Left ventricle myocardium inferior (tissue), 1 donor: ENCODE data around the gene APBA3. TPM values are rescaled to one million over a fixed set of nuclear protein-coding genes. Genes with fewer than 3 reads are reported as not detected.

ENCODE experiments used
- DNase-seq: peaks from one replicate; pipeline ENCODE4 v3.0.0-alpha.2; 2020
- H3K27ac ChIP-seq: fragments of 200-600 bp; replicated peaks from 2 replicates; pipeline ENCODE4 v1.8.0; 2021
- H3K27me3 ChIP-seq: fragments of 200-600 bp; 2 replicates; pipeline ENCODE4 v1.8.0; 2021; ENCODE audit warnings: low read depth
- H3K36me3 ChIP-seq: fragments of 200-600 bp; 2 replicates; pipeline ENCODE4 v1.8.0; 2021
- H3K4me1 ChIP-seq: fragments of 200-600 bp; 2 replicates; pipeline ENCODE4 v1.8.0; 2021
- H3K4me3 ChIP-seq: fragments of 200-600 bp; 2 replicates; pipeline ENCODE4 v1.8.0; 2021; ENCODE audit warnings: mild to moderate bottlenecking, moderate library complexity
- H3K9me3 ChIP-seq: fragments of 200-600 bp; replicated peaks from 2 replicates; pipeline ENCODE4 v1.8.0; 2021
- CTCF ChIP-seq: fragments of 200-600 bp; IDR thresholded peaks from 2 replicates; pipeline ENCODE4 v1.8.0; 2021; ENCODE audit warnings: antibody characterized with exemption, mild to moderate bottlenecking, borderline replicate concordance
- intact Hi-C: fragments of 100-400 bp; cut with micrococcal nuclease; formaldehyde crosslinking; loops from one replicate; pipeline ENCODE4 v1.11.0; 2022
- total RNA-seq: library from RNA; stranded (reverse); fragmentation: NEBNext Ultra II Directional; extraction: Animal tissue kit (Norgen Biotek cat#: 25700); gene quantifications from one replicate; pipeline ENCODE4 v1.2.1, GENCODE V29; 2021
- donor health status: DM: no; HTN: yes; CAD: no; lungs with severe emphysema.

APBA3 gene
- total RNA-seq, 1 donor from 2014 or later: 14.2 TPM

- peaks cover 25% of the 10 kb centered on the region for H3K9me3 ChIP-seq
- DNase-seq: no peak
- peaks cover 8% of the 10 kb centered on the region for H3K4me1 ChIP-seq
- H3K27me3 ChIP-seq: peaks cover 65% of the 10 kb centered on the region
- no peak overlapping the region for H3K27ac ChIP-seq
- no peak for TF ChIP-seq CTCF
- H3K36me3 ChIP-seq: no peaks in the 10 kb centered on the region
- no peak overlapping the region for H3K4me3 ChIP-seq
- intact Hi-C loops: no loop called here
These were observed 21.4 kb upstream of the APBA3 start for GRCh38 chr19:3782903-3783302.

GRCh38 chr19:3782330-3782729, 20.8 kb upstream of the APBA3 start:
- Histone ChIP-seq H3K27ac (no peak overlapping the region), H3K4me3 (no peak overlapping the region), H3K27me3 (peaks cover 60% of the 10 kb centered on the region), H3K9me3 (peaks cover 25% of the 10 kb centered on the region), H3K4me1 (peaks cover 8% of the 10 kb centered on the region), H3K36me3 (no peaks in the 10 kb centered on the region)
- DNase-seq: no peak
- intact Hi-C loops: no loop called here
- TF ChIP-seq CTCF: no peak

- intact Hi-C loops: no loop called here
- Histone ChIP-seq H3K27me3 (peaks cover 52% of the 10 kb centered on the region), H3K4me1 (peaks cover 8% of the 10 kb centered on the region), H3K27ac (no peak overlapping the region), H3K9me3 (peaks cover 25% of the 10 kb centered on the region), H3K4me3 (no peak overlapping the region), H3K36me3 (no peaks in the 10 kb centered on the region)
- no peak for TF ChIP-seq CTCF
- DNase-seq: no peak
These were observed 20.1 kb upstream of the APBA3 start for GRCh38 chr19:3781603-3782002.

- no peak for TF ChIP-seq CTCF
- peaks cover 25% of the 10 kb centered on the region for H3K9me3 ChIP-seq
- H3K27me3 ChIP-seq: peaks cover 45% of the 10 kb centered on the region
- no peaks in the 10 kb centered on the region for H3K36me3 ChIP-seq
- intact Hi-C loops: no loop called here
- H3K27ac ChIP-seq: no peak overlapping the region
- H3K4me1 ChIP-seq: peaks cover 5% of the 10 kb centered on the region
- DNase-seq: no peak
- no peak overlapping the region for H3K4me3 ChIP-seq
These were observed 19.4 kb upstream of the APBA3 start for GRCh38 chr19:3780786-3781304.

GRCh38 chr19:3778899-3779723, 17.6 kb upstream of the APBA3 start:
- DNase-seq: no peak
- no peak for TF ChIP-seq CTCF
- no peak overlapping the region for H3K4me3 ChIP-seq
- H3K4me1 ChIP-seq: no peaks in the 10 kb centered on the region
- peaks cover 25% of the 10 kb centered on the region for H3K9me3 ChIP-seq
- no peaks in the 10 kb centered on the region for H3K36me3 ChIP-seq
- H3K27ac ChIP-seq: no peak overlapping the region
- intact Hi-C loops: no loop called here
- H3K27me3 ChIP-seq: peaks cover 27% of the 10 kb centered on the region
